Ascending aorta (tissue), 2 donors: ENCODE results near the gene C10orf71. TPM values are rescaled to one million over a fixed set of nuclear protein-coding genes. Genes with fewer than 3 reads are reported as not detected.

Source experiments
- DNase-seq, 2 donors: peaks; one replicate each; pipeline ENCODE4 v3.0.0-alpha.2; 2019; ENCODE audit warnings: low spot score in 2 of 2
- H3K27ac ChIP-seq, 2 donors: fragments of 200-600 bp; sonication (generic); one replicate each; pipeline ENCODE4 v1.5.1; 2016 to 2017; ENCODE audit warnings: mild to moderate bottlenecking in 1 of 2
- H3K27me3 ChIP-seq: fragments of 200-600 bp; sonication (generic); one replicate; pipeline ENCODE4 v1.5.1; 2017
- H3K36me3 ChIP-seq, 2 donors: fragments of 200-600 bp; sonication (generic); one replicate each; pipeline ENCODE4 v1.5.1; 2016
- H3K4me1 ChIP-seq, 2 donors: fragments of 200-600 bp; sonication (generic); one replicate each; pipeline ENCODE4 v1.5.1; 2016 to 2017; ENCODE audit warnings: mild to moderate bottlenecking in 1 of 2
- H3K4me3 ChIP-seq, 2 donors: fragments of 200-600 bp; sonication (generic); one replicate each; pipeline ENCODE4 v1.5.1; 2016 to 2017; ENCODE audit warnings: mild to moderate bottlenecking in 1 of 2
- H3K9me3 ChIP-seq, 2 donors: fragments of 200-600 bp; sonication (generic); one replicate each; pipeline ENCODE4 v1.5.1; 2016
- CTCF ChIP-seq, 3 experiments: fragments of 200-600 bp in 2 of 3; fragments of 450-650 bp in 1 of 3; sonication (generic) in 2 of 3; IDR thresholded peaks; one replicate each; pipeline ENCODE4 v1.5.1; 2016 to 2019; ENCODE audit warnings: antibody characterized with exemption in 3 of 3, mild to moderate bottlenecking in 1 of 3, moderate library complexity in 1 of 3
- intact Hi-C: fragments of 100-400 bp; cut with DNase I; formaldehyde crosslinking; loops from one replicate; pipeline ENCODE4 v1.15.1; 2023
- total RNA-seq: library from RNA; depleted of rRNA; stranded (reverse); fragments of >200 nt; gene quantifications from one replicate; pipeline ENCODE4 v1.1.0, GENCODE V29; 2016

C10orf71 gene
- total RNA-seq, 1 donor from 2014 or later = not detected

DNA sequence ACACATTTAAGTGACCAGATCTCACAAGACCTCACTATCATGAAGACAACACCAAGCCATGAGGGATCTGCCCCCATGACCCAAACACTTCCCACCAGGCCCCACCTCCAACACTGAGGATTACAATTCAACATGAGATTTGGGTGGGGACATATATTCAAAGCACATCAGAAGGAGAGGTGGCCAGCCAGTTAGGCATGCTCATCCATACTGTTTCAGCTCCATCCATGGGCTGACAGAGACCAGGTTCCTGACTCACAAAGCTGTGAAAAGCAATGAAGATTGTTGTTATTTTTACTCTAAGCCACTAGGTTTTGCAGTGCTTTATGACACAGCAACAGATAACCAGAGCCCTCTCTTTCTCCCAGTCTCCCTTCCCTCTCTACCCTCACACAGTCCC is 36.0 kb downstream of the C10orf71 start:
- TF ChIP-seq CTCF (IDR thresholded peaks at IDR 0.05) = no peak
- intact Hi-C loops = no loop called here
- no peaks in the 10 kb centered on the region for H3K9me3 ChIP-seq
- no peaks in the 10 kb centered on the region for H3K27me3 ChIP-seq
- no peaks in the 10 kb centered on the region for H3K4me1 ChIP-seq
- no peaks in the 10 kb centered on the region for H3K36me3 ChIP-seq
- H3K4me3 ChIP-seq = no peak overlapping the region
- DNase-seq = no peak
- H3K27ac ChIP-seq = no peak overlapping the region

- Histone ChIP-seq H3K27ac (no peak overlapping the region), H3K4me3 (no peak overlapping the region), H3K9me3 (no peaks in the 10 kb centered on the region), H3K27me3 (no peaks in the 10 kb centered on the region), H3K36me3 (no peaks in the 10 kb centered on the region), H3K4me1 (no peaks in the 10 kb centered on the region)
- intact Hi-C loops = no loop called here
- DNase-seq = no peak
- TF ChIP-seq CTCF (IDR thresholded peaks at IDR 0.05) = no peak
Measured at GRCh38 chr10:49335364-49335972, 36.5 kb downstream of the C10orf71 start.

GRCh38 chr10:49338604-49339003 is 39.6 kb downstream of the C10orf71 start:
- no peaks in the 10 kb centered on the region for H3K4me1 ChIP-seq
- no peaks in the 10 kb centered on the region for H3K27me3 ChIP-seq
- H3K9me3 ChIP-seq = no peaks in the 10 kb centered on the region
- no peak overlapping the region for H3K4me3 ChIP-seq
- intact Hi-C loops = no loop called here
- H3K36me3 ChIP-seq = no peaks in the 10 kb centered on the region
- TF ChIP-seq CTCF (IDR thresholded peaks at IDR 0.05) = no peak
- no peak overlapping the region for H3K27ac ChIP-seq
- DNase-seq = no peak

GRCh38 chr10:49344840-49345239 is 45.9 kb downstream of the C10orf71 start:
- Histone ChIP-seq H3K27ac (no peak overlapping the region), H3K4me3 (no peak overlapping the region), H3K36me3 (no peaks in the 10 kb centered on the region), H3K9me3 (no peaks in the 10 kb centered on the region), H3K27me3 (no peaks in the 10 kb centered on the region), H3K4me1 (no peaks in the 10 kb centered on the region)
- DNase-seq = no peak
- intact Hi-C loops = no loop called here
- no peak for TF ChIP-seq CTCF (IDR thresholded peaks at IDR 0.05)

DNA sequence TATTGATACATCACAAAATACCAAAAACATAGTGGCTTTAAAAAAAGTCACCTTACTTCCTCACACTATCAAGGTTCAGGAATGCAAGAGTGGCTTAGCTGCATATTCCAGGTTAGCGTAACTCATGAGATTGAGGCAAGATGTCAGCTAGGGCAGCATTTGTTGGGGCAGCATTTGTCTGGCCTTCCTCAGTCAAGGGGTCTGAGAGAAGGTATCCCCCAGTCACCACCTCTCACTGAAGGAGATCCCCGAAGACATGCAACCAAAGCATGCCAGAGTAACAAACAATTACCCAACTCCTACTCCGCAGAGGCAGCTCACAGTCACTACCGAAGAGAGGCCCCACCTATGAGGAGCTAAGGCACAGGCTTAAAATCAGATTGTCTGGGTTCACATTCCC is 48.4 kb downstream of the C10orf71 start:
- intact Hi-C loops = no loop called here
- Histone ChIP-seq H3K9me3 (peaks cover 0 to 6% of the 10 kb centered on the region in 2 donors), H3K4me3 (no peak overlapping the region), H3K36me3 (no peaks in the 10 kb centered on the region), H3K27me3 (no peaks in the 10 kb centered on the region), H3K4me1 (no peaks in the 10 kb centered on the region), H3K27ac (no peak overlapping the region)
- DNase-seq = no peak
- no peak for TF ChIP-seq CTCF (IDR thresholded peaks at IDR 0.05)

- no peaks in the 10 kb centered on the region for H3K27me3 ChIP-seq
- TF ChIP-seq CTCF (IDR thresholded peaks at IDR 0.05) = no peak
- DNase-seq = no peak
Measured at GRCh38 chr10:49347827-49348226, 48.9 kb downstream of the C10orf71 start.

More at GRCh38 chr10:49347827-49348226, 48.9 kb downstream of the C10orf71 start:
- H3K27ac ChIP-seq = no peak overlapping the region
- peaks cover 0 to 6% of the 10 kb centered on the region in 2 donors for H3K9me3 ChIP-seq
- intact Hi-C loops = no loop called here
- no peaks in the 10 kb centered on the region for H3K36me3 ChIP-seq
- H3K4me1 ChIP-seq = no peaks in the 10 kb centered on the region
- no peak overlapping the region for H3K4me3 ChIP-seq
